ENCODE data around the gene SLC28A1. TPM values are rescaled to one million over a fixed set of nuclear protein-coding genes. Genes with fewer than 3 reads are reported as not detected.

The SLC28A1 gene
- total RNA-seq, 1 donor from 2014 or later = not detected

DNA sequence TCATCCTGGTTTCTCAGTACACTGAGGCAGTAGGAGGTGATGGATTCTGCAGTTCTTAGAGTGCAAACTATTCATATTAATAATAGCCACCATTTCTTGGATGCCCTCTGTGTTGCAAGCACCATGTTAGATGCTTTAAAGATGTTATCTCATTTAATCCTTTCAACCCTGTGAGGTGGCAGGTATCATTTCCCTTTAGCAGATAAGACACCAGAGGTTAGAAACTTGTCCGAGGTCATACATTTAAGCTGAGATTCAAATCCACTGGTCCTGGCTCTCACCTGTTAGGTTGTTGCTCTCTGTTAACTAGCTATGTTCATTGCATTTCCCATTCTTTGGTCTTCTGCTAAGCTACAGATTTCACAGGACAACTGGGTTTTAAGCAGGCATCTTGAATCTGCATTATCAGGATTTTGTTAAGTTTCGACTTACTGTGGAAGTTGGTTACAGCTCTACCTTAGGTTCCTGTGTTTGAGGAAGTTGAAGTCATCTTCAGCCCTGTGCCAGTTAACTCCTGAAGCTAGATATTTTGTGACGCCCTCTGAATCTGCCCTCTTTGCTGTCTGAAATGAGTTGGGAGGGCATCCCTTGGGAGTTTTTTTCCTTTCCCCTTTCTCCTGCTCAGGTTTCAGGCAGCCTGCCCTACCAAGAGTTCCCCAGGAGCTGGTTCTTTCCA lies 103.6 kb downstream of the SLC28A1 start:
- H3K27me3 Mint-ChIP-seq (ENCODE audit: low read depth, unreplicated experiment) = no peaks in the 10 kb centered on the region
- H3K4me1 Mint-ChIP-seq (ENCODE audit: low read depth, unreplicated experiment) = peaks cover 10% of the 10 kb centered on the region
- peaks cover 80% of the 10 kb centered on the region for H3K79me2 ChIP-seq (ENCODE audit: insufficient read depth, low read length)

DNA sequence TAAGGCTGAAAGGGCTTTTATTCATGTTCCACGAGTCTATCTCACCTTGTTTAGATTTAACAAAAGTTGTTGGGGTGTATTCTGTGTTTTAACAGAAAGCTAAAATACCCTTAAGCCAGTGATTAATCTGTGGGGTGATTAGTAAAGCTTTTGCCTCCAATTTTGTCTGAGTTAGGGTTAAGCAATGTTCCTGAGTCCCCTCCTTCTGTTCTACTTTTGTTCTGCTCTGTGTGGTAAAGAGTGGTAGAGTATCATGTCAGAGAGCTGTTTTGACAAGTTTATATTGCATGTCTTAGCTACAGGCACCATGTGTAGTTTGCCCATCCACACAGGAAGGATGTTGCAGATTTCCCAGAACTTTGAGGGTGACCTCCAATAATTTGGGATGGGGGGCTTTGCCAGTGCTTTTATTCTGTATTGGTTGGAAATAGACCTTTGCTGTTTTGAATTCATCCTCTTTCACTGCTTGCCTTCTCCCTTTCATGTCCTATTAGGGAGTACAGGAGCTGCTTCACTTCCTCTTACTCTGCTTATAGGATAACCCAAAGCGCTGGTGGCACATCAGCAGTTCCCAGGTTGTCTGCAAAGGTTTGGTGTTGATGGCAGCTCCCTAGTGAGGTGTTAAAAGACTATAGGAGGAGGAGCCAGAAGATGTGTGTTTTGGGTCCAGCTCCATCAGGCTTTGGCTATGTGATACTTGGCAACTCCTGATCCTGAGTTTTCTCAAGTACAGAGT lies 104.6 kb downstream of the SLC28A1 start:
- H2AFZ ChIP-seq (ENCODE audit: low read depth, low read length) = no peak overlapping the region
- H3K9ac ChIP-seq (ENCODE audit: low read length) = no peak overlapping the region
- peaks cover 3% of the 10 kb centered on the region for H3K4me1 ChIP-seq (ENCODE audit: insufficient read depth, low read length)
- Mint-ChIP-seq H3K27me3 (ENCODE audit: low read depth, unreplicated experiment) (no peaks in the 10 kb centered on the region), H3K4me1 (ENCODE audit: low read depth, unreplicated experiment) (peaks cover 9% of the 10 kb centered on the region), H3K36me3 (ENCODE audit: low read depth, unreplicated experiment) (peaks cover 2% of the 10 kb centered on the region), H3K27ac (ENCODE audit: unreplicated experiment) (no peak overlapping the region), H3K9me3 (ENCODE audit: unreplicated experiment) (no peaks in the 10 kb centered on the region), H3K4me3 (ENCODE audit: unreplicated experiment) (no peak overlapping the region)
- H3K79me2 ChIP-seq (ENCODE audit: insufficient read depth, low read length) = peaks cover 78% of the 10 kb centered on the region
- no peak overlapping the region for H3K4me3 ChIP-seq (ENCODE audit: insufficient read depth, low read depth, low read length)
- H3K27ac ChIP-seq (ENCODE audit: low read depth, low read length) = no peak overlapping the region
- no peak for TF ChIP-seq EZH2 (IDR thresholded peaks at IDR 0.05; ENCODE audit: insufficient read depth, low read length)
- TF ChIP-seq, protein P1, sequence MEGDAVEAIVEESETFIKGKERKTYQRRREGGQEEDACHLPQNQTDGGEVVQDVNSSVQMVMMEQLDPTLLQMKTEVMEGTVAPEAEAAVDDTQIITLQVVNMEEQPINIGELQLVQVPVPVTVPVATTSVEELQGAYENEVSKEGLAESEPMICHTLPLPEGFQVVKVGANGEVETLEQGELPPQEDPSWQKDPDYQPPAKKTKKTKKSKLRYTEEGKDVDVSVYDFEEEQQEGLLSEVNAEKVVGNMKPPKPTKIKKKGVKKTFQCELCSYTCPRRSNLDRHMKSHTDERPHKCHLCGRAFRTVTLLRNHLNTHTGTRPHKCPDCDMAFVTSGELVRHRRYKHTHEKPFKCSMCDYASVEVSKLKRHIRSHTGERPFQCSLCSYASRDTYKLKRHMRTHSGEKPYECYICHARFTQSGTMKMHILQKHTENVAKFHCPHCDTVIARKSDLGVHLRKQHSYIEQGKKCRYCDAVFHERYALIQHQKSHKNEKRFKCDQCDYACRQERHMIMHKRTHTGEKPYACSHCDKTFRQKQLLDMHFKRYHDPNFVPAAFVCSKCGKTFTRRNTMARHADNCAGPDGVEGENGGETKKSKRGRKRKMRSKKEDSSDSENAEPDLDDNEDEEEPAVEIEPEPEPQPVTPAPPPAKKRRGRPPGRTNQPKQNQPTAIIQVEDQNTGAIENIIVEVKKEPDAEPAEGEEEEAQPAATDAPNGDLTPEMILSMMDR (IDR thresholded peaks at IDR 0.05; ENCODE audit: insufficient read depth, low read depth, low read length) = no peak
- no peaks in the 10 kb centered on the region for H3K27me3 ChIP-seq (ENCODE audit: insufficient read depth, low read length)
- H4K20me1 ChIP-seq (ENCODE audit: insufficient read depth, low read length) = peaks cover 75% of the 10 kb centered on the region
- no peaks in the 10 kb centered on the region for H3K36me3 ChIP-seq (ENCODE audit: insufficient read depth, low read length)
- no peak overlapping the region for H3K4me2 ChIP-seq (ENCODE audit: low read length)
- FAIRE-seq = no peak
- H3K9me3 ChIP-seq (ENCODE audit: insufficient read depth, low read depth, low read length) = no peaks in the 10 kb centered on the region
- DNase-seq (ENCODE audit: low read depth) = no peak

More for the DNA sequence above, 103.6 kb downstream of the SLC28A1 start:
- Mint-ChIP-seq H3K27ac (ENCODE audit: unreplicated experiment) (no peak overlapping the region), H3K36me3 (ENCODE audit: low read depth, unreplicated experiment) (peaks cover 2% of the 10 kb centered on the region), H3K9me3 (ENCODE audit: unreplicated experiment) (no peaks in the 10 kb centered on the region), H3K4me3 (ENCODE audit: unreplicated experiment) (no peak overlapping the region)
- no peaks in the 10 kb centered on the region for H3K27me3 ChIP-seq (ENCODE audit: insufficient read depth, low read length)
- no peak overlapping the region for H3K27ac ChIP-seq (ENCODE audit: low read depth, low read length)
- no peaks in the 10 kb centered on the region for H3K36me3 ChIP-seq (ENCODE audit: insufficient read depth, low read length)
- no peak overlapping the region for H3K9ac ChIP-seq (ENCODE audit: low read length)
- DNase-seq (ENCODE audit: low read depth) (no peak), FAIRE-seq (no peak)
- TF ChIP-seq, protein P1 (IDR thresholded peaks at IDR 0.05; ENCODE audit: insufficient read depth, low read depth, low read length) = no peak
- TF ChIP-seq EZH2 (IDR thresholded peaks at IDR 0.05; ENCODE audit: insufficient read depth, low read length) = no peak
- no peak overlapping the region for H3K4me2 ChIP-seq (ENCODE audit: low read length)
- H3K4me1 ChIP-seq (ENCODE audit: insufficient read depth, low read length) = peaks cover 6% of the 10 kb centered on the region
- peaks cover 83% of the 10 kb centered on the region for H4K20me1 ChIP-seq (ENCODE audit: insufficient read depth, low read length)
- H2AFZ ChIP-seq (ENCODE audit: low read depth, low read length) = no peak overlapping the region
- H3K4me3 ChIP-seq (ENCODE audit: insufficient read depth, low read depth, low read length) = no peak overlapping the region
- H3K9me3 ChIP-seq (ENCODE audit: insufficient read depth, low read depth, low read length) = no peaks in the 10 kb centered on the region

DNA sequence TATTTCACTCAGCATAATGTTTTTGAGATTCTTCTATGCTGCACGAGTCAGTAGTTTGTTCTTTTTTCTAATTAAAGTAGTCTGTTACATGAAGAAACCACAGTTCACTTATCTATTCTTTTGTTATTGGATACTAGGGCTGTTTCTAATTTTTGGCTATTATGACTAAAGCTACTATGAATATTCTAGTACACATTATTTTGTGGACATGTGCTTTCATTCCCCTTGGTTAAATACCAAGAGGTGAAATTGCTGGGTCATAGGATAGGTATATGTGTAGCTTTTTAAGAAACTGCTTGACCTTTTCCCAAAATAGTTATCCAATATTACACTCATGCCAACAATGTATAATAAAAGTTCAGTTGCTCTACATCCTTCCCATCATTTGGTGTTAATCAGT lies 106.0 kb downstream of the SLC28A1 start:
- Histone ChIP-seq H4K20me1 (ENCODE audit: insufficient read depth, low read length) (peaks cover 72% of the 10 kb centered on the region), H3K9me3 (ENCODE audit: insufficient read depth, low read depth, low read length) (no peaks in the 10 kb centered on the region), H3K4me3 (ENCODE audit: insufficient read depth, low read depth, low read length) (no peak overlapping the region), H3K36me3 (ENCODE audit: insufficient read depth, low read length) (no peaks in the 10 kb centered on the region), H3K27me3 (ENCODE audit: insufficient read depth, low read length) (no peaks in the 10 kb centered on the region), H3K4me2 (ENCODE audit: low read length) (no peak overlapping the region), H3K27ac (ENCODE audit: low read depth, low read length) (no peak overlapping the region), H3K79me2 (ENCODE audit: insufficient read depth, low read length) (peaks cover 76% of the 10 kb centered on the region), H3K9ac (ENCODE audit: low read length) (no peak overlapping the region), H3K4me1 (ENCODE audit: insufficient read depth, low read length) (peaks cover 3% of the 10 kb centered on the region), H2AFZ (ENCODE audit: low read depth, low read length) (no peak overlapping the region)
- Mint-ChIP-seq H3K9me3 (ENCODE audit: unreplicated experiment) (no peaks in the 10 kb centered on the region), H3K27me3 (ENCODE audit: low read depth, unreplicated experiment) (no peaks in the 10 kb centered on the region), H3K27ac (ENCODE audit: unreplicated experiment) (no peak overlapping the region), H3K36me3 (ENCODE audit: low read depth, unreplicated experiment) (peaks cover 2% of the 10 kb centered on the region), H3K4me1 (ENCODE audit: low read depth, unreplicated experiment) (peaks cover 9% of the 10 kb centered on the region), H3K4me3 (ENCODE audit: unreplicated experiment) (no peak overlapping the region)
- TF ChIP-seq, protein P1 (IDR thresholded peaks at IDR 0.05; ENCODE audit: insufficient read depth, low read depth, low read length) = no peak
- TF ChIP-seq EZH2 (IDR thresholded peaks at IDR 0.05; ENCODE audit: insufficient read depth, low read length) = no peak
- FAIRE-seq = no peak
- DNase-seq (ENCODE audit: low read depth) = no peak
